GM19238 (cell line): Measurements from ENCODE around the gene RASSF8.

Source experiments
- DNase-seq: peaks from one replicate; pipeline ENCODE4 v3.0.0; 2011; ENCODE audit warnings: low spot score; ENCODE audit not compliant: insufficient read length

Gene RASSF8

GRCh38 chr12:25992026-25992782 is 33.7 kb downstream of the RASSF8 start:
- DNase-seq = no peak

GRCh38 chr12:25993901-25994651 is 35.6 kb downstream of the RASSF8 start:
- DNase-seq = no peak

- DNase-seq = no peak
Measured at GRCh38 chr12:25994901-25995625, 36.6 kb downstream of the RASSF8 start.

GRCh38 chr12:25995906-25996305 is 37.4 kb downstream of the RASSF8 start:
- DNase-seq = no peak

- DNase-seq = no peak
Measured at GRCh38 chr12:25996677-25997076, 38.2 kb downstream of the RASSF8 start.

- no peak for DNase-seq
Measured at GRCh38 chr12:25997201-25997963, 38.9 kb downstream of the RASSF8 start.

GRCh38 chr12:26000898-26001297 is 42.4 kb downstream of the RASSF8 start:
- DNase-seq = no peak

- DNase-seq = no peak
Measured at GRCh38 chr12:26001530-26001929, 43.0 kb downstream of the RASSF8 start.

GRCh38 chr12:26003065-26003464 is 44.6 kb downstream of the RASSF8 start:
- DNase-seq = no peak

GRCh38 chr12:26007566-26007965 is 49.1 kb downstream of the RASSF8 start:
- no peak for DNase-seq

GRCh38 chr12:26009593-26009992 is 51.1 kb downstream of the RASSF8 start:
- DNase-seq = no peak

GRCh38 chr12:26010293-26010821 is 51.9 kb downstream of the RASSF8 start:
- no peak for DNase-seq

GRCh38 chr12:26011099-26011498 is 52.6 kb downstream of the RASSF8 start:
- no peak for DNase-seq

- no peak for DNase-seq
Measured at GRCh38 chr12:26014085-26014484, 55.6 kb downstream of the RASSF8 start.

GRCh38 chr12:26016516-26016915 is 58.0 kb downstream of the RASSF8 start:
- no peak for DNase-seq

GRCh38 chr12:26017484-26018211 is 59.2 kb downstream of the RASSF8 start:
- DNase-seq = no peak

GRCh38 chr12:26018926-26019325 is 60.4 kb downstream of the RASSF8 start:
- no peak for DNase-seq

- no peak for DNase-seq
Measured at GRCh38 chr12:26021534-26021933, 63.1 kb downstream of the RASSF8 start.

- no peak for DNase-seq
Measured at GRCh38 chr12:26022043-26022442, 63.6 kb downstream of the RASSF8 start.

- no peak for DNase-seq
Measured at GRCh38 chr12:26026713-26027112, 68.2 kb downstream of the RASSF8 start.
